Gastroesophageal sphincter (tissue), 4 donors: Measurements from ENCODE around the gene CARNS1. TPM values are rescaled to one million over a fixed set of nuclear protein-coding genes. Genes with fewer than 3 reads are reported as not detected.
A peak's percentile ranks its signal among the peaks of the same experiment; 100 is the strongest.

Source experiments
- ATAC-seq: fragments of 150-250 bp; one replicate; pipeline ENCODE4 v1.9.1; 2016; ENCODE audit warnings: mild to moderate bottlenecking, moderate library complexity
- H3K27ac ChIP-seq, 4 donors: fragments of 200-600 bp; sonication (generic) in 3 of 4; 1 replicate in 3 of 4; 2 replicates in 1 of 4; pipeline ENCODE4 v1.5.1; 2016 to 2019
- H3K27me3 ChIP-seq: fragments of 200-600 bp; sonication (generic); one replicate; pipeline ENCODE4 v1.5.1; 2019
- H3K36me3 ChIP-seq, 2 donors: fragments of 200-600 bp; sonication (generic); one replicate each; pipeline ENCODE4 v1.5.1; 2019; ENCODE audit warnings: control low read depth in 1 of 2
- H3K4me1 ChIP-seq, 3 donors: fragments of 200-600 bp; sonication (generic); 1 replicate in 2 of 3; 2 replicates in 1 of 3; pipeline ENCODE4 v1.5.1; 2016 to 2019; ENCODE audit warnings: control low read depth in 2 of 3
- H3K4me3 ChIP-seq, 2 donors: fragments of 200-600 bp; sonication (generic); one replicate each; pipeline ENCODE4 v1.5.1; 2019; ENCODE audit warnings: mild to moderate bottlenecking in 1 of 2, moderate library complexity in 1 of 2
- H3K9me3 ChIP-seq, 3 donors: fragments of 200-600 bp; sonication (generic); one replicate each; pipeline ENCODE4 v1.5.1; 2017 to 2019; ENCODE audit warnings: control low read depth in 2 of 3
- CTCF ChIP-seq, 4 experiments: fragments of 200-600 bp in 2 of 4; fragments of 450-650 bp in 2 of 4; sonication (generic) in 1 of 4; IDR thresholded peaks; one replicate each; pipeline ENCODE4 v1.5.1; 2017 to 2019; ENCODE audit warnings: antibody characterized with exemption in 4 of 4, mild to moderate bottlenecking in 2 of 4, moderate library complexity in 2 of 4
- EP300 ChIP-seq: sonication (generic); formaldehyde crosslinking; IDR thresholded peaks from one replicate; pipeline ENCODE4 v1.6.1; 2017; ENCODE audit warnings: antibody characterized with exemption, mild to moderate bottlenecking
- POLR2A ChIP-seq, 2 donors: fragments of 450-650 bp; IDR thresholded peaks; one replicate each; pipeline ENCODE4 v1.6.1; 2017; ENCODE audit warnings: antibody characterized with exemption in 2 of 2, mild to moderate bottlenecking in 2 of 2, moderate library complexity in 1 of 2
- POLR2AphosphoS5 ChIP-seq: sonication (generic); formaldehyde crosslinking; IDR thresholded peaks from one replicate; pipeline ENCODE4 v1.6.1; 2017; ENCODE audit warnings: antibody characterized with exemption
- WGBS, 2 donors: methylation state at CpG; one replicate each; pipeline ENCODE4 v1.1.5; 2018; ENCODE audit warnings: low coverage in 1 of 2; 5-methylcytosine and 5-hydroxymethylcytosine counted together
- total RNA-seq, 4 donors: library from RNA; depleted of rRNA; stranded (reverse); fragments of >200 nt; gene quantifications; one replicate each; pipeline ENCODE4 v1.1.0, GENCODE V29; 2016

CARNS1 gene
- total RNA-seq, 4 donors from 2014 or later = 0.73 to 3.3 (median 1.6) TPM

GRCh38 chr11:67441098-67441563, 25.7 kb downstream of the CARNS1 start:
- Histone ChIP-seq H3K27me3 (no peaks in the 10 kb centered on the region), H3K9me3 (no peaks in the 10 kb centered on the region), H3K4me1 (peaks cover 0 to 68% (median 15%) of the 10 kb centered on the region in 3 donors), H3K36me3 (peaks cover 0 to 57% of the 10 kb centered on the region in 2 donors), H3K27ac (peak overlapping the region in 3 of 4 donors; percentile 50 to 66 (median 60)), H3K4me3 (no peak overlapping the region)
- no peak for TF ChIP-seq CTCF (IDR thresholded peaks at IDR 0.05)
- no peak for TF ChIP-seq POLR2A (IDR thresholded peaks at IDR 0.05)
- TF ChIP-seq EP300 = no peak
- TF ChIP-seq POLR2AphosphoS5 = no peak
- ATAC-seq = no peak
- WGBS, 2 donors = 77% methylated on average over 3 of the region's 21 CpGs; no CpG with 5 or more reads in 1 of the 2 donors

- ATAC-seq = no peak
- Histone ChIP-seq H3K27me3 (no peaks in the 10 kb centered on the region), H3K27ac (peak overlapping the region in 3 of 4 donors; percentile 96 to 99 (median 96)), H3K36me3 (peaks cover 0 to 54% of the 10 kb centered on the region in 2 donors), H3K4me1 (peaks cover 0 to 62% (median 15%) of the 10 kb centered on the region in 3 donors), H3K9me3 (no peaks in the 10 kb centered on the region), H3K4me3 (no peak overlapping the region)
- WGBS, 2 donors = no CpG with 5 or more reads among the region's 28 CpGs
- no peak for TF ChIP-seq POLR2AphosphoS5
- TF ChIP-seq POLR2A (IDR thresholded peaks at IDR 0.05) = no peak
- no peak for TF ChIP-seq EP300
- no peak for TF ChIP-seq CTCF (IDR thresholded peaks at IDR 0.05)
These were observed 26.4 kb downstream of the CARNS1 start for GRCh38 chr11:67441731-67442351.

GRCh38 chr11:67442504-67443404, 27.3 kb downstream of the CARNS1 start:
- 10% methylated on average over 2 of the region's 45 CpGs; no CpG with 5 or more reads in 1 of the 2 donors for WGBS, 2 donors
- H3K4me1 ChIP-seq = peaks cover 0 to 55% (median 15%) of the 10 kb centered on the region in 3 donors
- H3K9me3 ChIP-seq = no peaks in the 10 kb centered on the region
- peak; percentile 16 for ATAC-seq
- H3K4me3 ChIP-seq = peak overlapping the region; percentile 75 to 92
- no peak for TF ChIP-seq POLR2A (IDR thresholded peaks at IDR 0.05)
- no peak for TF ChIP-seq CTCF (IDR thresholded peaks at IDR 0.05)
- no peak for TF ChIP-seq EP300
- TF ChIP-seq POLR2AphosphoS5 = no peak
- H3K27me3 ChIP-seq = no peaks in the 10 kb centered on the region
- peak overlapping the region; percentile 82 to 99 (median 96) for H3K27ac ChIP-seq
- H3K36me3 ChIP-seq = peaks cover 0 to 46% of the 10 kb centered on the region in 2 donors

- H3K27me3 ChIP-seq = no peaks in the 10 kb centered on the region
- H3K9me3 ChIP-seq = no peaks in the 10 kb centered on the region
- WGBS, 2 donors = 43 to 83% methylated on average over 1 to 2 of the region's 5 CpGs
- TF ChIP-seq POLR2AphosphoS5 (no peak), POLR2A (IDR thresholded peaks at IDR 0.05) (no peak), CTCF (IDR thresholded peaks at IDR 0.05) (no peak), EP300 (no peak)
- no peak for ATAC-seq
- no peak overlapping the region for H3K4me3 ChIP-seq
- peaks cover 0 to 37% (median 10%) of the 10 kb centered on the region in 3 donors for H3K4me1 ChIP-seq
- peaks cover 0 to 20% of the 10 kb centered on the region in 2 donors for H3K36me3 ChIP-seq
- H3K27ac ChIP-seq = no peak overlapping the region
These were observed 30.0 kb downstream of the CARNS1 start for GRCh38 chr11:67445515-67445914.
